Body of pancreas (tissue), 4 donors: ENCODE results near the gene BPIFA1. TPM values are rescaled to one million over a fixed set of nuclear protein-coding genes. Genes with fewer than 3 reads are reported as not detected.
A peak's percentile ranks its signal among the peaks of the same experiment; 100 is the strongest.

Experiments
- ATAC-seq: fragments of 150-250 bp; one replicate; pipeline ENCODE4 v1.9.1; 2016
- DNase-seq, 4 donors: peaks; one replicate each; pipeline ENCODE4 v3.0.0-alpha.2; 2019
- H3K27ac ChIP-seq, 4 donors: fragments of 200-600 bp; sonication (generic); 1 replicate in 3 of 4; 2 replicates in 1 of 4; pipeline versions ENCODE4 v1.5.1 to v1.6.1; 2016 to 2019; ENCODE audit warnings: mild to moderate bottlenecking in 1 of 4, mixed read lengths in 1 of 4, moderate library complexity in 1 of 4
- H3K27me3 ChIP-seq, 2 donors: fragments of 200-600 bp; sonication (generic); one replicate each; pipeline ENCODE4 v1.6.0; 2016; ENCODE audit warnings: mild to moderate bottlenecking in 1 of 2
- H3K36me3 ChIP-seq, 2 donors: fragments of 200-600 bp; sonication (generic); replicated peaks in 1 of 2; 2 replicates each; pipeline ENCODE4 v1.5.1; 2016; ENCODE audit warnings: low read depth in 2 of 2; ENCODE audit not compliant: insufficient read depth in 1 of 2
- H3K4me1 ChIP-seq: fragments of 200-600 bp; sonication (generic); one replicate; pipeline ENCODE4 v1.6.0; 2016
- H3K4me3 ChIP-seq, 2 donors: fragments of 200-600 bp; sonication (generic); 1 replicate in 1 of 2; 2 replicates in 1 of 2; pipeline ENCODE4 v1.5.1; 2016 to 2019
- H3K9me3 ChIP-seq, 3 donors: fragments of 200-600 bp; sonication (generic); 1 replicate in 2 of 3; 2 replicates in 1 of 3; pipeline ENCODE4 v1.5.1; 2016
- POLR2A ChIP-seq, 3 donors: fragments of 450-650 bp; IDR thresholded peaks; one replicate each; pipeline ENCODE4 v1.6.1; 2016; ENCODE audit warnings: antibody characterized with exemption in 3 of 3, mild to moderate bottlenecking in 2 of 3
- whole genome bisulfite sequencing, 2 donors: methylation state at CpG; one replicate each; pipeline ENCODE4 v1.1.5; 2017; 5-methylcytosine and 5-hydroxymethylcytosine counted together
- intact Hi-C: fragments of 100-400 bp; cut with DNase I; formaldehyde crosslinking; loops from one replicate; pipeline ENCODE4 v1.15.1; 2023
- total RNA-seq, 2 donors: library from RNA; depleted of rRNA; stranded (reverse); fragments of >200 nt; gene quantifications; one replicate each; pipeline ENCODE4 v1.1.0, GENCODE V29; 2016
- TF ChIP-seq, protein P1 (sequence below), 7 experiments: fragments of 450-650 bp in 4 of 7; fragments of 200-600 bp in 3 of 7; sonication (generic) in 3 of 7; IDR thresholded peaks; one replicate each; pipeline ENCODE4 v1.5.1; 2016 to 2019; ENCODE audit warnings: antibody characterized with exemption in 7 of 7

BPIFA1 gene
- total RNA-seq, 2 donors from 2014 or later, result not detected

DNA sequence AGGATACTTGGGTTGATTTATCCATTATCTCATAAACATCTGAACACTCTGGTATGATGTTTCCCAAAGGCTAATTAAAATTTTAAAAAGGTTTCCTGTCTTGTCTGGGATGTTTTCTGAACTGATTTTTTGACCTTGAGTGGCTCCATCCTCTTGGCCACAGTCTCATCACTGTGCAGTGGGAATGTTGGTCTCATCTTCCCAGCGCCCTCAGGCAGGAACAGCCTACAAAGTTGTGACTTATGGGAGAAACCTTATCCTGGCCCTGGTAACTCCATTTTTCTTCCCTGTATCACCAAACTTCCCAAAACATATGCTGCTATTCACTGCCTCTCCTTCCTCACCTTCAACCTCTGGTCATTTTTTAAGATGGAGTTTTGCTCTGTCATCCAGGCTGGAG lies 25.4 kb upstream of the BPIFA1 start:
- H3K4me3 ChIP-seq, result no peak overlapping the region
- H3K9me3 ChIP-seq, result no peaks in the 10 kb centered on the region
- TF ChIP-seq, protein P1, sequence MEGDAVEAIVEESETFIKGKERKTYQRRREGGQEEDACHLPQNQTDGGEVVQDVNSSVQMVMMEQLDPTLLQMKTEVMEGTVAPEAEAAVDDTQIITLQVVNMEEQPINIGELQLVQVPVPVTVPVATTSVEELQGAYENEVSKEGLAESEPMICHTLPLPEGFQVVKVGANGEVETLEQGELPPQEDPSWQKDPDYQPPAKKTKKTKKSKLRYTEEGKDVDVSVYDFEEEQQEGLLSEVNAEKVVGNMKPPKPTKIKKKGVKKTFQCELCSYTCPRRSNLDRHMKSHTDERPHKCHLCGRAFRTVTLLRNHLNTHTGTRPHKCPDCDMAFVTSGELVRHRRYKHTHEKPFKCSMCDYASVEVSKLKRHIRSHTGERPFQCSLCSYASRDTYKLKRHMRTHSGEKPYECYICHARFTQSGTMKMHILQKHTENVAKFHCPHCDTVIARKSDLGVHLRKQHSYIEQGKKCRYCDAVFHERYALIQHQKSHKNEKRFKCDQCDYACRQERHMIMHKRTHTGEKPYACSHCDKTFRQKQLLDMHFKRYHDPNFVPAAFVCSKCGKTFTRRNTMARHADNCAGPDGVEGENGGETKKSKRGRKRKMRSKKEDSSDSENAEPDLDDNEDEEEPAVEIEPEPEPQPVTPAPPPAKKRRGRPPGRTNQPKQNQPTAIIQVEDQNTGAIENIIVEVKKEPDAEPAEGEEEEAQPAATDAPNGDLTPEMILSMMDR (IDR thresholded peaks at IDR 0.05), result no peak
- DNase-seq (no peak), ATAC-seq (no peak)
- WGBS, 2 donors, result 15 to 32% methylated on average over 1 of the region's 1 CpG
- no peaks in the 10 kb centered on the region for H3K27me3 ChIP-seq
- intact Hi-C loops, result loop anchor here (10.0 kb wide), 2 partner anchors 116 to 306 kb away; no protein-coding TSS in a partner anchor
- H3K4me1 ChIP-seq, result no peaks in the 10 kb centered on the region
- no peak overlapping the region for H3K27ac ChIP-seq
- H3K36me3 ChIP-seq, result no peaks in the 10 kb centered on the region

DNA sequence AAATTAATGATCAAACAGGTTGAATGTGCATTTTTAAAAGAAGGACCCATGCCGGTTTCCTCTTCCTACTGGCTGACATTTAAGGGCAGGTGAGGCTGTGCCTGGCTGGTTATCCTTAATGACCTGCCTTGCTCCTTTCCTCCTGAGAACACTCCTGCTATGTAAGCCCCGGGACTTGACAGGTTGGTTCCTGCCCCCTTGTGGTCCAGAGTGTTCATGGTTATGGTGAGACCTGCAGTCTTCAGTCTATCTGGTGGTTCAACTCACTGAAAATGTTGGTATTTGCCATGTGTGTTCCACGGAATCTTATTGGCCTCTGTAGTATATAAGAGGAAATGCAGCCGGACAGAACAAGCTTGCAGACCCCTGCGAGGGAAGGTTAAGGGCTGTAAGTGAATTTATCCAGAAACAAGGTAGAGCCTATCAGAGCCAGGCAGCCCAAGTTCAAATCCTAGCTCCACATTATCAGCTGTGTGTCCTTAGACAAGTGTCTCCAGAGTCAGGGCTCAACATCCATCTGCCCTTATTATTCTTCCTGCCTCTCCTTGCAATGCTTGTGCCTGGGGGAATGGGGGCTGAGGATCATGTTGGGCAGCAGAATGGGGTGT lies 23.9 kb upstream of the BPIFA1 start:
- Histone ChIP-seq H3K9me3 (no peaks in the 10 kb centered on the region), H3K4me3 (no peak overlapping the region), H3K27me3 (no peaks in the 10 kb centered on the region), H3K36me3 (no peaks in the 10 kb centered on the region), H3K27ac (no peak overlapping the region), H3K4me1 (no peaks in the 10 kb centered on the region)
- ATAC-seq, result peak; percentile 75
- peak; percentile 76 to 86 (median 80) for DNase-seq
- intact Hi-C loops, result loop anchor here (10.0 kb wide), 2 partner anchors 117 to 307 kb away; no protein-coding TSS in a partner anchor
- WGBS, 2 donors, result 1 to 6% methylated on average over 5 of the region's 5 CpGs
- TF ChIP-seq, protein P1 (IDR thresholded peaks at IDR 0.05), result peak in 6 of 7 experiments; percentile 34 to 80 (median 70)
- no peak for TF ChIP-seq POLR2A (IDR thresholded peaks at IDR 0.05)

DNA sequence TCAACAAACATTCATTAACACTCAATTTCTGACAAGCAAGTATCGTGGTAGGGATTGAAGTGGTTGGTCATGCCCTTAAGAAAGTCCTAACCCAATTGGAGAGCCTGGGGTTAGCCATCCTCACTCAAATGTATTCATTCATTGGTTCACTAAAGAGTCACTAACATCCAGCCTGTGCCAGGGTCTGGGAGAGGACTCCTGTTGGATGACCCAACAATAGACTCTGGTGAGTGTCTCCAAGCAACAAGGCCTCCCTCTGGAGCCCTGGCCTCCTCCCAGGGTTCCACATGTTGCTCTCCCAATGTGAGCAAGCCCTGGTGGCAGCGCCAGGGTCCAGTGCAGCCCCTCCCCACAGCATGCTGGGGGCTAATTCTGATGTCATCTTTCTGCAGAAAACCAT lies 18.7 kb upstream of the BPIFA1 start, which contains the start of gene BPIFA3:
Gene BPIFA3, plus strand, starts transcription at position 301 of the 400 bp plus-strand sequence. CDS start 185 bp downstream, outside the sequence.
- ATAC-seq, result no peak
- intact Hi-C loops, result loop anchor here (10.0 kb wide), 2 partner anchors 122 to 312 kb away; no protein-coding TSS in a partner anchor

DNA sequence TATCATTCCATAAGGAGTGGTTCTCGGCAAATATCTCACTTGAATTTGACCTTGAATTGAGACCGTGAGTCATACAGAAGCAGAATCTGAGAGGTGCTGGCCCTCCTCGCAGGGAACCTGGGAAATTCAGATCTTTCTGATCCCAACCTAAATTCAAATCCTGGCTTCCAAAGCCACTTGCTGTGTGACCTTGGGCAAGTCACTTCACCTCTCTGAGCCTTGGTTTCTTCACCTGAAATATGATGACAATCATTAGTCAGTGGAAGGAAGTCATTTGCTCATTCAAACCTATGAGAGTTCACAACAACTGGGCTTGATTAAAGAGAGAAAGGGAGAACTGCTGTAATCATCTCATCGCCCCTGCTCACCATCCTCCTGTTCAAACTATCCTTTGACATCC lies 11.4 kb upstream of the BPIFA1 start:
- DNase-seq, result no peak
- Histone ChIP-seq H3K4me1 (no peaks in the 10 kb centered on the region), H3K4me3 (no peak overlapping the region), H3K9me3 (no peaks in the 10 kb centered on the region), H3K27me3 (peaks cover 0 to 3% of the 10 kb centered on the region in 2 donors), H3K36me3 (no peaks in the 10 kb centered on the region), H3K27ac (no peak overlapping the region)
- no peak for ATAC-seq
- WGBS, 2 donors, result 53 to 78% methylated on average over 4 of the region's 4 CpGs
- TF ChIP-seq POLR2A (IDR thresholded peaks at IDR 0.05), result no peak
- TF ChIP-seq, protein P1 (IDR thresholded peaks at IDR 0.05), result no peak
- intact Hi-C loops, result no loop called here

More for the DNA sequence above, 18.7 kb upstream of the BPIFA1 start, which contains the start of gene BPIFA3:
- no peaks in the 10 kb centered on the region for H3K4me1 ChIP-seq
- 72% methylated on average over 2 of the region's 2 CpGs for WGBS, 2 donors
- peaks cover 0 to 3% of the 10 kb centered on the region in 2 donors for H3K27me3 ChIP-seq
- no peaks in the 10 kb centered on the region for H3K9me3 ChIP-seq
- TF ChIP-seq POLR2A (IDR thresholded peaks at IDR 0.05), result no peak
- TF ChIP-seq, protein P1 (IDR thresholded peaks at IDR 0.05), result no peak
- no peak for DNase-seq
- no peaks in the 10 kb centered on the region for H3K36me3 ChIP-seq
- H3K4me3 ChIP-seq, result no peak within 1 kb of the TSS
- H3K27ac ChIP-seq, result no peak within 1 kb of the TSS

DNA sequence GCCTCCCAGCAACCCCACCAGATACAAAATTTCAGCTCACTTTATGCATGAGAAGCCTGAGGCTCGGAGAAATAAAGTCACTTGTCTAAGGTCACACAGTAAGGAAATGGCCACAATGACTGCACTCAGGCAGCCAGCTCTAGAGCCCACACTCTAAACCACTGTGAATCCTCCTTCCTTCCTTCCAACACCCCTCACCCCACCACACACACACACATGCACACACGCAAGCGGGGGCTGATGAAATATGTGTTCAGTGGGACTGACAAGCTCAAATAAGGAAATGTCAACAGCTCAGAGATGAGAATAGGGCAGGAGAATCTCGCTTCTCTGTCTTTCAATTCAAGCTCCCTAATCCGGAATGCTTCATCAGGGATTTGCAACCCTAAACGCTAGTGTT lies 6.0 kb upstream of the BPIFA1 start:
- TF ChIP-seq, protein P1 (IDR thresholded peaks at IDR 0.05), result no peak
- TF ChIP-seq POLR2A (IDR thresholded peaks at IDR 0.05), result no peak
- no peak overlapping the region for H3K27ac ChIP-seq
- WGBS, 2 donors, result 41 to 42% methylated on average over 6 of the region's 6 CpGs
- no peaks in the 10 kb centered on the region for H3K36me3 ChIP-seq
- DNase-seq (no peak), ATAC-seq (no peak)
- H3K4me3 ChIP-seq, result no peak overlapping the region
- H3K27me3 ChIP-seq, result no peaks in the 10 kb centered on the region
- H3K4me1 ChIP-seq, result no peaks in the 10 kb centered on the region
- H3K9me3 ChIP-seq, result no peaks in the 10 kb centered on the region
- intact Hi-C loops, result no loop called here
